OCI-LY3 (cell line): ENCODE results near the gene ERVV-1.
A peak's percentile ranks its signal among the peaks of the same experiment; 100 is the strongest.

Experiments used
- H2AFZ ChIP-seq: fragments of 200-600, 300-600 bp; shearing (Covaris generic); 2 replicates; pipeline ENCODE4 v1.6.0; 2014; ENCODE audit warnings: antibody characterized with exemption, low read depth, low read length
- H3K27ac ChIP-seq: fragments of 200-600, 300-600 bp; sonication (generic); 2 replicates; pipeline ENCODE4 v1.5.1; 2014; ENCODE audit warnings: mild to moderate bottlenecking, low read length, moderate library complexity, mixed read lengths
- H3K27me3 ChIP-seq: fragments of 200-600, 300-600 bp; sonication (generic); 2 replicates; pipeline ENCODE4 v1.6.1; 2014; ENCODE audit warnings: low read depth, low read length, mixed read lengths
- H3K36me3 ChIP-seq: fragments of 200-600, 300-600 bp; sonication (generic); replicated peaks from 2 replicates; pipeline ENCODE3; 2014; ENCODE audit warnings: low read depth, low read length, mixed read lengths
- H3K4me1 ChIP-seq: fragments of 300-600, 200-600 bp; sonication (generic); 2 replicates; pipeline ENCODE4 v1.6.1; 2014; ENCODE audit warnings: low read length, mixed read lengths
- H3K4me2 ChIP-seq: fragments of 200-600, 300-600 bp; sonication (generic); 2 replicates; pipeline ENCODE4 v1.6.1; 2014; ENCODE audit warnings: low read length, mixed read lengths
- H3K4me3 ChIP-seq: fragments of 300-600, 200-600 bp; sonication (generic); 2 replicates; pipeline ENCODE4 v1.5.1; 2014; ENCODE audit warnings: antibody characterized with exemption, mild to moderate bottlenecking, low read length, moderate library complexity
- H3K79me2 ChIP-seq: fragments of 300-600, 200-600 bp; shearing (Covaris generic); 2 replicates; pipeline ENCODE4 v1.6.1; 2014; ENCODE audit warnings: mild to moderate bottlenecking, low read length, mixed read lengths
- H3K9ac ChIP-seq: fragments of 300-600, 200-600 bp; shearing (Covaris generic); 2 replicates; pipeline ENCODE4 v1.6.0; 2014; ENCODE audit warnings: mild to moderate bottlenecking, low read length, moderate library complexity
- H3K9me3 ChIP-seq: fragments of 200-600, 300-600 bp; shearing (Covaris generic); 2 replicates; pipeline ENCODE4 v1.6.1; 2014; ENCODE audit warnings: low read length, mixed read lengths; ENCODE audit not compliant: insufficient read depth
- H4K20me1 ChIP-seq: fragments of 200-600, 300-600 bp; sonication (generic); 2 replicates; pipeline ENCODE4 v1.6.1; 2016; ENCODE audit warnings: low read length, mixed read lengths; ENCODE audit not compliant: insufficient read depth
- CTCF ChIP-seq: fragments of 200-600, 300-600 bp; sonication (generic); IDR thresholded peaks from 2 replicates; pipeline ENCODE4 v1.5.1; 2014; ENCODE audit warnings: antibody characterized with exemption, low read length, low read depth
- EZH2phosphoT487 ChIP-seq: fragments of 200-600 bp; shearing (Covaris generic); IDR thresholded peaks from 2 replicates; pipeline ENCODE4 v1.6.1; 2018; ENCODE audit warnings: antibody characterized with exemption, mixed run types, low read depth

The ERVV-1 gene

DNA sequence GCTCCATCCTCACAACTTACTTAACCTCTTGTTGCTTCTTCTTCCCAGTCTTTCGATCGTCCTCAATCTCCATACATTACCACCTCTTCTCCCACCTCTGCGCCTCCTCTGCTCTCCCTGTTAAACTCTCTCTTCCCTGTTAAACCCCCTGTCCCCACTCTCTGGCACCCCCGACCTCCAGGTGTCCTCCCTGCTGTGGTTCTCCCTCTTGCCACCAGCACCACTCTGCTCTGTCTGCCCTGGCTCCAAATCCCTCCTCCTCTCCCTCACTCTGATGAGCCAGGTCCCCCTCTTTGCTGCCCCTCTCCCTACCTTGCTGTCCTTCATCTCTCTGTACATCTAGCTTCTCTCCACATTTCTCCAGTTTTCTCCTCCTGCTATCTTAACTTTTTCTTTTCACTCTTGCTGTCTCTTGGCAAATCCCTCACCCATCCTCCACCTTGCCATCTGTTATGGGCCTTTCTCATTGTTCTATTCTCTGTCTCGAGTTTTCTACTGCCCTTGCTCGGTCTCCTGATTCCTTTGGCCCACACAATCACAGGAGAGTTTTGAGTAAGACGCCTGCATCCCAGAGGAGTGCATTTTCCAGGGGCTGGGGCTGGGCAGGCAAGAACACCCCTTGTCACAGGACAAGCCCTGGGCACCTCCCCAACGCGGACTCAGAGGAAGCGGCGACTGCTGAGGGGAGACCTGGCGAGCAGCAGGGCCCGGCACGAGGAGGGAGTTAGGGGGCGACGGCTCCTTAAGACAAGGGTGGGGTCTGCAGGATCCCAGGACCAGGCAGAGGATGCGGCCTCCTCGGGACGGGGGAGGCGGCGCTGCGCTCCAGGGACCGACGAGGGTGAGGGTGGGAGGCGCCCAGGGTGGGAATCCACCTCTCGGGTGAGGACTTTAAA, 21.4 kb upstream of the ERVV-1 start:
- Histone ChIP-seq H3K4me2 (peak overlapping the region; percentile 52; the same call in 1 of the 2 replicates), H3K79me2 (no peaks in the 10 kb centered on the region), H3K36me3 (no peaks in the 10 kb centered on the region), H3K27ac (no peak overlapping the region), H3K9me3 (no peaks in the 10 kb centered on the region), H3K4me3 (peak overlapping the region; percentile 76), H3K9ac (no peak overlapping the region), H3K4me1 (no peaks in the 10 kb centered on the region), H2AFZ (no peak overlapping the region), H4K20me1 (no peaks in the 10 kb centered on the region), H3K27me3 (no peaks in the 10 kb centered on the region)
- no peak for TF ChIP-seq CTCF
- no peak for TF ChIP-seq EZH2phosphoT487

GRCh38 chr19:52993342-52994178, 20.2 kb upstream of the ERVV-1 start:
- TF ChIP-seq CTCF = peak; percentile 39
- TF ChIP-seq EZH2phosphoT487 = no peak
- Histone ChIP-seq H3K79me2 (no peaks in the 10 kb centered on the region), H3K27me3 (no peaks in the 10 kb centered on the region), H4K20me1 (no peaks in the 10 kb centered on the region), H3K27ac (no peak overlapping the region), H3K4me3 (peak overlapping the region; percentile 76), H2AFZ (peak overlapping the region; percentile 62), H3K9ac (peak overlapping the region; percentile 47; the same call in 1 of the 2 replicates), H3K36me3 (no peaks in the 10 kb centered on the region), H3K4me2 (peak overlapping the region; percentile 82), H3K4me1 (no peaks in the 10 kb centered on the region), H3K9me3 (no peaks in the 10 kb centered on the region)

DNA sequence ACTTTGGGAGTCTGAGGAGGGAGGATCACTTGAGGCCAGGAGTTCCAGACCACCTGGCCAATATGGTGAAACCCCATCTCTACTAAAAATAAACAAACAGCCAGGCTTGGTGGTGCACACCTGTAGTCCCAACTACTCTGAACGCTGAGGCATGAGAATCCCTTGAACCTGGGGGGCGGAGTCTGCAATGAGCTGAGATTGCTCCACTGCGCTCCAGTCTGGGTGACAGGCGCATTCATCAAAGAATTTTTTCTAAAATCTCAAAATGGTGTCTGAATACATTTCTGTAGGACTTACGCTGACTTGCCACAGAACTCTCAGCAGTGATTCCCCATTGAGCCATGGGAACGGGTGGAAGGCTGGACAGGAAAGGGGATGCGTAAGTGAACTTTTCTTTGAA, 18.0 kb upstream of the ERVV-1 start:
- TF ChIP-seq EZH2phosphoT487 (no peak), CTCF (no peak)
- no peaks in the 10 kb centered on the region for H4K20me1 ChIP-seq
- H3K79me2 ChIP-seq = no peaks in the 10 kb centered on the region
- no peak overlapping the region for H2AFZ ChIP-seq
- H3K27me3 ChIP-seq = no peaks in the 10 kb centered on the region
- H3K9ac ChIP-seq = no peak overlapping the region
- no peak overlapping the region for H3K4me3 ChIP-seq
- H3K4me2 ChIP-seq = no peak overlapping the region
- no peaks in the 10 kb centered on the region for H3K9me3 ChIP-seq
- H3K4me1 ChIP-seq = no peaks in the 10 kb centered on the region
- no peaks in the 10 kb centered on the region for H3K36me3 ChIP-seq
- H3K27ac ChIP-seq = no peak overlapping the region

GRCh38 chr19:52997975-52998374, 15.7 kb upstream of the ERVV-1 start:
- TF ChIP-seq CTCF (no peak), EZH2phosphoT487 (no peak)
- Histone ChIP-seq H3K79me2 (no peaks in the 10 kb centered on the region), H2AFZ (no peak overlapping the region), H3K36me3 (no peaks in the 10 kb centered on the region), H4K20me1 (no peaks in the 10 kb centered on the region), H3K9me3 (no peaks in the 10 kb centered on the region), H3K4me3 (no peak overlapping the region), H3K27me3 (no peaks in the 10 kb centered on the region), H3K4me2 (no peak overlapping the region), H3K9ac (no peak overlapping the region), H3K27ac (no peak overlapping the region), H3K4me1 (no peaks in the 10 kb centered on the region)
